Left lobe of liver (tissue), 2 donors: ENCODE measurements around the gene SLC11A2. TPM values are rescaled to one million over a fixed set of nuclear protein-coding genes. Genes with fewer than 3 reads are reported as not detected.
"Not testable (repeated sequence)": the region's sequence is repeated elsewhere in the genome, so short reads cannot be mapped to it uniquely, and the experiment has no call there.

ENCODE experiments used
- ATAC-seq: fragments of 200-7000 bp; cut with Tn5 transposase; one replicate; pipeline ENCODE4 v1.9.1; 2020; ENCODE audit warnings: mild to moderate bottlenecking, moderate library complexity
- DNase-seq: peaks from one replicate; pipeline ENCODE4 v3.0.0-alpha.2; 2020; ENCODE audit warnings: low spot score
- total RNA-seq: library from RNA; stranded (reverse); gene quantifications from one replicate; pipeline ENCODE4 v1.2.1, GENCODE V29; 2021
- donor health status: DM: no; HTN: no; CAD: no; lungs with moderate emphysema.
- donor health status: DM: no; HTN: yes; CAD: no.

The SLC11A2 gene
- total RNA-seq, 1 donor from 2014 or later: 31.2 TPM

DNA sequence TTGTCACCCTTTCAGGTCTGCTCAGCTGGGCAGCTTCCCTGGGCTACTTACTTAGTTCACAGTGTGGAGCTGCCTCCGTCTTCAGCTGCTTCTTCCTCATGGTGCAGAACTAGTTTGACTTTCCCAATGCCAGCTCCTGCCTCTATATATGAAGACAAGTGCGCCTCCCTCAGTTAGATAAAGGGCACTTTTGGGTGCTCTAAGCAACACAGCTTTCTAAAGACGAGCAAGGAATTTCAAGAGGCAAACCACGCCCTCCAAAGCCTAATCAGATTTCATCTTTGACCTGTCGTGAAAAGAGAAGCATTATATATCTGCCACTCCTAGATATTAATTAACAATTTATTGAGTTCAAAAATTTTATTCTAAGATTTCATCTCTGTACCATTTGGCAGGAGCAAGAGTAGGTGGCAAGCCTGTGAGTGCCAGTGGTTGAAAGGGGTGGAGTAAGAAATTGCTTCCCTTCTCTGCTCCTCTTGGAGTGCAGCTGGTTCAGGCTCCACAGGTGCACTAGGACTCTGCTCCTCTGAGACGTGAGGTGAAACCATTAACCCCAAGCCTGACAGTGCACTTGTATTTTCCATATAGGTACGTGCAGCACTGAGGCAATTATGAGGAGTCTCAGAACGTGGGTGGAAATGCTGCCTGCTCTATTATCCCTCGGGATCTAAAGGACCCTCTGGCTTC is 2.1 kb upstream of the SLC11A2 start:
- peak; percentile 11 for ATAC-seq
- no peak for DNase-seq

- ATAC-seq (no peak), DNase-seq (no peak)
These were observed 1.2 kb upstream of the SLC11A2 start for GRCh38 chr12:51027342-51027835.

DNA sequence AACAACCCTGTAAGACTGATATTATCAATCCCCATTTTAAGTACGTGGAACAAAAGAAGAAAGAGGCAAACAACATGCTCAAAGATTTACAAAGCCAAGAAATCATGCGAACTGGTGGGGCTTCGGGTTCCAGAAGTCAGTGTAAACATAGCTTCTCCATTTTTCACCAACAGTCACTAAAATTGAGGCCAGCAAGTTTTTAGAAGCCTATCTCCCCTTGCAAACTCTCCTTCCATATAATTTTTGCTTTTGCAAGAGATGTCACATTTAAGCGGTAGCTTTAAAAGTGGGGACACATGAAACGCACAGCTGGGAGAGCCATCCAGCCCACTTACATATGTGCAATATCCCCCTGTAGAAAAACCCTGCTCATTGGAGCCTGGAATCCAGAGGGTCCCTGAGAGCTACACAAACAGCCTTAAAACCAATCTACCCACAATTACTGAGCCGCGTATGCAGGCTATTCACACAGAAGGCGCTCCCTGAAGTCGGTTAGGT is 797 bp downstream of the SLC11A2 start:
- ATAC-seq (no peak), DNase-seq (no peak)

DNA sequence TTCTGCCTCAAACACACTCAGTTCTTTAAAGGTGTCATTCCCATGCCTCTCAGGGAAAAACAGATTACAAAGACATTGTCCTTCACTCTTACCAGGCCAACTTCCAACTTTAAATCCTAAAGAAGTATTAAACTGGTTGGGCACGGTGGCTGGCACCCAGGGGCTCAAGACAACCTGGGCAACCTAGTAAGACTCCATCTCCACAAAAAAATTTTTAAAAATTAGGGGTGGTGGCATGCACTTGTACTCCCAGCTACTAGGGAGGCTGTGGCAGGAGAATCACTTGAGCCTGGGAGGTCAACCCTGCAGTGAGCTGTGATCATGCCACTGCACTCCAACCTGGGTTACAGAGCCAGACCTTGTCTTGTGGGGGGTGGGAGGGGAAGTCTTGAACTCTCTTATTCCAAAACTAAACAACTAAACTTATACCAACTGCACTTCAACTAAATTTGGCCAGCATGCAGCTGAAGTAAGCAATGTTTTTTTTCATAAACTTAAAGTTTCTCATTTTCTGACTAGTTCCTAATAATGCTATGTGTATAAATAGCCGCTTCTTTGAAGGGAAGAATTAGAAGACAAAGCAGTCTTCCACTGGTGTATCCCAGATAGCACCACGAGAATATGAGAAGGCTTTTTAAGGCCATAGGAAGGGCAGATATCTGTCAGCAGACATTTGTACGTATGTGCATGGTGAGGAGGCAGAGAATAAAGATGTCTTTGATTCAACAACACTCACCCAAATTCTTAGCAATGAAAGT is 2.4 kb downstream of the SLC11A2 start:
- no peak for ATAC-seq
- no peak for DNase-seq

GRCh38 chr12:51021694-51022093 is 4.5 kb downstream of the SLC11A2 start:
- no peak for DNase-seq
- no peak for ATAC-seq

- ATAC-seq: no peak
- no peak for DNase-seq
These were observed 5.6 kb downstream of the SLC11A2 start for GRCh38 chr12:51020448-51021182.

DNA sequence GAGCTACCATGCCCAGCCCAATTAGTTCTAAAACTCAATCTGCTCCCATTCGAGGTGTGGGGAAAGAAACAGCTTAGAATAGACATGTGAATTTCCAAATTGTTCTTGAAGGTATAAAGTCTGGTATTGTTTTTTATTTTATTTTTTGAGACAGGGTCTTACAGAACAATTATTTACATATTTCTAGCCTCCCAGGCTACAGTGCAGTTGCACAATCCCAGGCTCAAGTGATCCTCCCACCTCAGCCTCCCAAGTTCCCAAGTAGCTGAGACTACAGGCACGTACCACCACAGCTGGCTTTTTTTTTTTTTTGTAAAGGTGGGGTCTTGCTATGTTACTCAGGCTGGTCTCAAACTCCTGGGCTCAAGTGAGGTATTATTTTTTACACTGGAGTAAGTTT is 6.3 kb downstream of the SLC11A2 start:
- no peak for DNase-seq

GRCh38 chr12:51018956-51019355 is 7.2 kb downstream of the SLC11A2 start:
- no peak for ATAC-seq

More for the DNA sequence above, 6.3 kb downstream of the SLC11A2 start:
- ATAC-seq: no peak

DNA sequence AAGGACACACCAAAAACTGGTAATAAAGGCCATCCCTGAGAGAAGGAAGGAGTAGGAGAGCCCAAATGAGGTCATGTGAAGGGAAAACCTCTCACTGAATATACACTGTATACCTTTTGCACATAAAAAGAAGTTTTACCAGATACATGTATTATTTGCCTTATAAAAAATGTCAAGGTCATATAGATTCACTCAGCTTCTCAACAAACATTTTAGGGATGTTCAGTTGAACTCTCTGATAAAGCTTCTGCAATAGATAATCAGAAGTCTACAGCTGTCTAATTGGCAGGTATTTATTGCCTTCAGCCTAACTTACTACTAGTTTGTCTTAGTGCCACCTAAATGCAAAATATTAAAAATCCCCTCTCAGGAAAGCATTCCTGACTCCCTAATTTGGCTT is 8.7 kb downstream of the SLC11A2 start:
- DNase-seq (no peak), ATAC-seq (no peak)

More at GRCh38 chr12:51018956-51019355, 7.2 kb downstream of the SLC11A2 start:
- no peak for DNase-seq

DNA sequence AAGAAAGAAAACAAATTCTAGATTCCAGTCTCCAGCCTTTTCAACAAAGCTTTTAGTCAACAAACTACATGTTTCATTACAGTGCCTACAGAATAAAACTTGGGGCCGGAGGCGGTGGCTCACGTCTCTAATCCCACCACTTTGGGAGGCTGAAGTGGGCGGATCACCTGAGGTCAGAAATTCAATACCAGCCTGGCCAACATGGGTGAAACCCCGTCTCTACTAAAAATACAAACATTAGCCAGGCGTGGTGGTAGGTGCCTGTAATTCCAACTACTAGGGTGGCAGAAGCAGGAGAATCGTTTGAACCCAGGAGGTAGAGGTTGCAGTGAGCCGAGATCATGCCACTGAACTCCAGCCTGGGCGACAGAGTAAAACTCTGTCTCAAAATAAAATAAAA is 11.7 kb downstream of the SLC11A2 start:
- ATAC-seq, DNase-seq: not testable (repeated sequence)

- ATAC-seq (no peak), DNase-seq (no peak)
These were observed 12.7 kb downstream of the SLC11A2 start for GRCh38 chr12:51013441-51013840.

DNA sequence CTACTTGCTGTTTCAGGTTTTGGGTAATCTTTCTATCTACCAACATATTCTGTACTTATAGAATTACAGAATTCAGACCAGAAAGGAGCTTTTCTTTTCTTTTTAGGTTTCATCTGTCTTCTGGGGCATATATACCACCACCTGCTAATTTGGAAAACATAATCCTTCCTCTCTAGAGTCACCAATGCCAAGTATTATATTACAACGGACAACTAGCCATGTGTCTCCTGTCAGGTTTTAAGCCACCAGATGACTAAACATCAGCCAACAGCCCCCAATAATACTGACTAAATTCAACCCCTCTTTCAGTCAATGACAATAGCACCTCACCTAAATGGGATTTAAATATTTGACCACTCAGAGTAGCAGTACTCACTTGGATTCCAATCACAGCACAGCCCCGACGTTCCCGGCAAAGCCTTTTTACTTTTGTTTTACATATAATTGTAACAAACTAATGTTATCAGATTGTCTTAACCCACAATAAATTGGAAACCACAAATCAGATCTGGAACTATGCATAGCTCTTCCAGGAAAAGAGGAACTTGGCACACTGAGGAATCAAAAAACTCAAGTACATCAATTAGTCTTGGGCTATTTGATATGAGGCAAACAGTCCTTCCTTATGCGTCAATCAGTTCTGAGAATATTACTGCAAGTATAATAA is 13.5 kb downstream of the SLC11A2 start:
- no peak for ATAC-seq
- DNase-seq: no peak

GRCh38 chr12:51011955-51012354 is 14.2 kb downstream of the SLC11A2 start:
- no peak for DNase-seq
- ATAC-seq: no peak

DNA sequence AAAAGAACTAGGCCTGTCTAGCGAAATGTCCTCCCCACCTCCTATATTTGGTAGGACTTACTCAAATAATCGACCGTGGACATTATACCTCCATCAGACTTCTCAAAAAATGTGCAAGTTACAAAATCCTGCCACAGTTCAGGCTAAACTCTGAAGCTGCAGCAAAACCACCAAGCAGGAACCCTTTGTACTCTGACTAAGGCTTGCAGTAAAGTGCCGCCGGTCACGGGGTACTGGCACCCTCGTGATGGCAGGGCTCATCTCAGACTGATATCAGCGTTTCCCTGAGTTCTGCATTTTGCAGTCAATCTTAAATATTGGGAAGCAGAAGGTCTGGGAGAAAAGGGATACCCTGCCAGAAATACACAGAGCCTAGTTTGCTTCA is 17.1 kb downstream of the SLC11A2 start:
- peak; percentile 92 for ATAC-seq
- DNase-seq: peak; percentile 56

DNA sequence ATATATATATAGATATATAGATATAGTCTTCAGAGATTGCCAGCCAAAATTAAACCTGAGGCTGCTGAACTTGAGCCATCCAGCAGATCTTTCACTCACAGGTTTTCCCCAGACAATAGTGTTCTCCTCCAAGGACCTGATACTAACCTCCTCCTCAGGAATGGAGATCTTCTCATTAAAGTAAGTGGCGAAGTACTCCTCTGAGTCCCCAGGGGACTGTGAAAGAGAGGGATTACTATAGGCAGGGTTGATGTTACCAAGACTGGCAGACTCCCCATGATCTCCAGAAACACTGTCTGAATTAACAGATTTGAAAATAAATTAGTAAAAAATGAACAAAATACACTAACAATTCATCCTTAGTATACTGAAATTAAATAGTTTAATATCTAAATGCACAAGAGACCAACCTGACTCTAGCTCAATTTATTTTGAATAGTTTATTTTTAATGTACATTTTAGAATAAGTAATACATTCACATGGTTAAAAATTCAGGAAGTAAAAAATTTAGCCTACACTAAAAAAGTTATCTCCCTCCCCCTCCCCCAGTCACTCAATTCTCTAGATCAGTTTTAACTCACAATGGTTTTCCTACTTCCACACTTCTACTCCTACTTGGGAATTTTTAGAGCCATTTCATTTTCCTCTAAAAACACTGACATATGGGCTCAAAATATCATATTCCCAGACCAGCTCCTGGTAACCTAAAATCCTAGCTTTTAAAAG is 17.7 kb downstream of the SLC11A2 start:
- ATAC-seq (no peak), DNase-seq (no peak)

- ATAC-seq: no peak
These were observed 20.5 kb downstream of the SLC11A2 start for GRCh38 chr12:51005671-51006070.

GRCh38 chr12:51005030-51005429 is 21.2 kb downstream of the SLC11A2 start:
- DNase-seq (no peak), ATAC-seq (no peak)

More at GRCh38 chr12:51005671-51006070, 20.5 kb downstream of the SLC11A2 start:
- DNase-seq: no peak

GRCh38 chr12:51004504-51004903 is 21.7 kb downstream of the SLC11A2 start:
- DNase-seq (no peak), ATAC-seq (no peak)

DNA sequence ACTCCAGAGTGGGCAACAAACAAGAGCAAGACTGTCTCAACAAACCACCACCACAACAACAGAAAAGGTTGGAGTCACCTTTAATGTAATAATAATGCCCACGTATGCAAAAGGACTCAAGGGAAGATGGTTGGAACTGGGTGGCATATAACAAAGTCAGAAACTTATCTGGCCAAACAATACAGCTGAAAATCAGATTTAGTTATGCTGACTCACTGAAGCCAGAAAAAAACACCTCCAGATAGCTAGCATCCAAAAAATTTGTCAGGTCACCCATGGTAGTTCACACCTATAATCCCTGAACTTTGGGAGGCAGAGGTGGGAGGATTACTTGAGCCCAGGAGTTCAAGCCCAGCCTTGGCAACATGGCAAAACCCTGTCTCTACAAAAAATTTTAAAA is 24.4 kb downstream of the SLC11A2 start:
- DNase-seq (no peak), ATAC-seq (no peak)

DNA sequence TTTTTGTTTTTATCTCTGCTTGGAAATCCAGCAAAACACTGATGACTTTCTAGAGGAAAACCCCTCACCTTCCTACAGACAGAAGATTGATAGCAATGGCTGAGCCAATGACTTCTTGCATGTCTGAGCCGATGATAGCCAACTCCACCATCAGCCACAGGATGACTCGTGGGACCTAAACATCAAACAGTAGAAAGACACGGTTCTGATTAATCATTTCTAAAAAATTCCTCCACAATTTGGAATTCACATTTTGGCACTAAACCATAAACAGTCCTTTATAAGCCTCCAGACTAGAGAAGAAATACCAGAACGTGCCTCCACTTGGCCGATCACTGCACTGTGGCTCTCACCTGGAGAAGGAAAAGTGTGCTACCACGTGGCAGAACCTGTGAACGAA is 25.9 kb downstream of the SLC11A2 start:
- DNase-seq: no peak
- no peak for ATAC-seq
